ENCODE results near the gene TPMT. TPM values are rescaled to one million over a fixed set of nuclear protein-coding genes. Genes with fewer than 3 reads are reported as not detected.

TPMT gene
- total RNA-seq, 1 experiment from 2014 or later, result 8.3 TPM

GRCh38 chr6:18182568-18182967 is 27.7 kb upstream of the TPMT start:
- no peaks in the 10 kb centered on the region for H3K36me3 ChIP-seq (ENCODE audit: insufficient read depth, low read length, poor library complexity, severe bottlenecking)
- no TSS peak for BruUV-seq (replicated peaks)
- TF ChIP-seq CTCF (conservative IDR thresholded peaks at IDR 0.05; ENCODE audit: low read depth, low read length) (no peak), EZH2 (IDR thresholded peaks at IDR 0.05; ENCODE audit: borderline replicate concordance, low read depth, low read length, poor library complexity, severe bottlenecking) (no peak)
- POLR2A ChIA-PET (ENCODE audit: low non-redundant PET), result no interaction called here
- no peak overlapping the region for H3K4me3 ChIP-seq (ENCODE audit: low read depth, low read length, poor library complexity, severe bottlenecking)
- H3K9me3 ChIP-seq (ENCODE audit: low read depth, low read length, poor library complexity, severe bottlenecking), result no peaks in the 10 kb centered on the region
- DNase-seq (ENCODE audit: low spot score), result no peak
- H3K27me3 ChIP-seq (replicated peaks; ENCODE audit: insufficient read depth, low read depth, low read length, poor library complexity), result no peaks in the 10 kb centered on the region
- no peaks in the 10 kb centered on the region for H3K4me1 ChIP-seq (ENCODE audit: insufficient read depth, low read length, poor library complexity, severe bottlenecking)
- intact Hi-C loops (cut with micrococcal nuclease; ENCODE audit: unreplicated experiment), result no loop called here
- H3K27ac ChIP-seq (ENCODE audit: low read depth, low read length, poor library complexity, severe bottlenecking), result no peak overlapping the region
- CTCF ChIA-PET, result interaction anchor here (0.7 kb wide), 1 partner anchor 41 kb away, joined by 3 read pairs; no protein-coding TSS in a partner anchor

- no peaks in the 10 kb centered on the region for H3K27me3 ChIP-seq (replicated peaks; ENCODE audit: insufficient read depth, low read depth, low read length, poor library complexity)
- H3K36me3 ChIP-seq (ENCODE audit: insufficient read depth, low read length, poor library complexity, severe bottlenecking), result no peaks in the 10 kb centered on the region
- H3K4me3 ChIP-seq (ENCODE audit: low read depth, low read length, poor library complexity, severe bottlenecking), result no peak overlapping the region
- H3K4me1 ChIP-seq (ENCODE audit: insufficient read depth, low read length, poor library complexity, severe bottlenecking), result no peaks in the 10 kb centered on the region
- no peak for TF ChIP-seq EZH2 (IDR thresholded peaks at IDR 0.05; ENCODE audit: borderline replicate concordance, low read depth, low read length, poor library complexity, severe bottlenecking)
- no peak for TF ChIP-seq CTCF (conservative IDR thresholded peaks at IDR 0.05; ENCODE audit: low read depth, low read length)
- ChIA-PET POLR2A (ENCODE audit: low non-redundant PET) (no interaction called here), CTCF (no interaction called here)
- no TSS peak for BruUV-seq (replicated peaks)
- DNase-seq (ENCODE audit: low spot score), result no peak
- no peak overlapping the region for H3K27ac ChIP-seq (ENCODE audit: low read depth, low read length, poor library complexity, severe bottlenecking)
- H3K9me3 ChIP-seq (ENCODE audit: low read depth, low read length, poor library complexity, severe bottlenecking), result no peaks in the 10 kb centered on the region
- intact Hi-C loops (cut with micrococcal nuclease; ENCODE audit: unreplicated experiment), result no loop called here
These were observed 25.0 kb upstream of the TPMT start for GRCh38 chr6:18179770-18180356.

GRCh38 chr6:18178960-18179615 is 24.2 kb upstream of the TPMT start:
- TF ChIP-seq CTCF (conservative IDR thresholded peaks at IDR 0.05; ENCODE audit: low read depth, low read length) (no peak), EZH2 (IDR thresholded peaks at IDR 0.05; ENCODE audit: borderline replicate concordance, low read depth, low read length, poor library complexity, severe bottlenecking) (no peak)
- no peak for DNase-seq (ENCODE audit: low spot score)
- H3K27me3 ChIP-seq (replicated peaks; ENCODE audit: insufficient read depth, low read depth, low read length, poor library complexity), result no peaks in the 10 kb centered on the region
- no TSS peak for BruUV-seq (replicated peaks)
- no peaks in the 10 kb centered on the region for H3K4me1 ChIP-seq (ENCODE audit: insufficient read depth, low read length, poor library complexity, severe bottlenecking)
- intact Hi-C loops (cut with micrococcal nuclease; ENCODE audit: unreplicated experiment), result no loop called here
- H3K36me3 ChIP-seq (ENCODE audit: insufficient read depth, low read length, poor library complexity, severe bottlenecking), result no peaks in the 10 kb centered on the region
- CTCF ChIA-PET, result no interaction called here
- no peak overlapping the region for H3K4me3 ChIP-seq (ENCODE audit: low read depth, low read length, poor library complexity, severe bottlenecking)
- no peaks in the 10 kb centered on the region for H3K9me3 ChIP-seq (ENCODE audit: low read depth, low read length, poor library complexity, severe bottlenecking)
- H3K27ac ChIP-seq (ENCODE audit: low read depth, low read length, poor library complexity, severe bottlenecking), result no peak overlapping the region
- POLR2A ChIA-PET (ENCODE audit: low non-redundant PET), result no interaction called here
